ENCODE measurements around the gene SUN3. TPM values are rescaled to one million over a fixed set of nuclear protein-coding genes. Genes with fewer than 3 reads are reported as not detected.

SUN3 gene
- total and polyA plus RNA-seq, 10 of the 15 experiments (the other 5 are each of a cell fraction or from before 2014, with no cell fraction given) = 0.29 to 0.48 TPM; not detected in 8

GRCh38 chr7:47947355-47947749, 81.6 kb downstream of the SUN3 start:
- no peaks in the 10 kb centered on the region for H3K36me3 ChIP-seq (ENCODE audit: control insufficient read depth in 2 of 2, insufficient read depth in 2 of 2, low read length in 1 of 2)
- intact Hi-C loops (cut with micrococcal nuclease; ENCODE audit: unreplicated experiment) = no loop called here
- H3K9ac ChIP-seq (ENCODE audit: control insufficient read depth, insufficient read depth, low read length) = no peak overlapping the region
- H3K4me1 ChIP-seq (ENCODE audit: control insufficient read depth, insufficient read depth, low read length) = no peaks in the 10 kb centered on the region
- H2AFZ ChIP-seq (ENCODE audit: control insufficient read depth, low read depth, low read length) = no peak overlapping the region
- no TSS peak for BruUV-seq (replicated peaks)
- ATAC-seq = no peak
- no peaks in the 10 kb centered on the region for H3K9me3 ChIP-seq (replicated peaks; ENCODE audit: control insufficient read depth, insufficient read depth, low read length)
- ChIA-PET RAD21 (ENCODE audit: unreplicated experiment) (no interaction called here), POLR2A (no interaction called here), CTCF (interaction anchor here (1.5 to 4.5 kb wide), 4 partner anchors 22 to 163 kb away, joined by 5 to 68 read pairs (median 23); no protein-coding TSS in a partner anchor), SMC1A (ENCODE audit: uncharacterized antibody, unreplicated experiment) (interaction anchor here (1.2 to 1.8 kb wide), 3 partner anchors 8 to 21 kb away, joined by 3 to 6 read pairs (median 4); no protein-coding TSS in a partner anchor)
- 67% methylated on average over 7 of the region's 7 CpGs for WGBS (ENCODE audit: insufficient coverage, insufficient replicate concordance, low lambda C conversion rate, missing lambda C conversion rate)
- in situ Hi-C loops (cut with MboI) = loop anchor here (25.0 kb wide), 1 partner anchor 1815 kb away; the partner anchor contains the start of gene VWC2
- H3K27me3 ChIP-seq (replicated peaks in 1 of 2; ENCODE audit: control insufficient read depth in 2 of 2, insufficient read depth in 2 of 2, low read length in 1 of 2) = no peaks in the 10 kb centered on the region
- FAIRE-seq = no peak
- no peak for TF ChIP-seq E2F8 (IDR thresholded peaks at IDR 0.05; ENCODE audit: low read depth, partially characterized antibody)
- TF ChIP-seq PML (IDR thresholded peaks at IDR 0.05; ENCODE audit: low read length) = no peak
- no peak overlapping the region for H3K4me2 ChIP-seq (ENCODE audit: control insufficient read depth, insufficient read depth)
- no peak overlapping the region for H3K27ac ChIP-seq (ENCODE audit: control insufficient read depth, insufficient read depth)
- no peak for DNase-seq (ENCODE audit: low read depth, low spot score)
- no peaks in the 10 kb centered on the region for H4K20me1 ChIP-seq (ENCODE audit: control insufficient read depth, insufficient read depth)
- no peak overlapping the region for H3K4me3 ChIP-seq
- no peaks in the 10 kb centered on the region for H3K79me2 ChIP-seq (ENCODE audit: control insufficient read depth, insufficient read depth, low read length)

Data from GM12878 (cell line).